ENCODE data around the gene SPEF1.
A peak's percentile ranks its signal among the peaks of the same experiment; 100 is the strongest.
"Not testable (repeated sequence)": the region's sequence is repeated elsewhere in the genome, so short reads cannot be mapped to it uniquely, and the experiment has no call there.

SPEF1 gene, protein sequence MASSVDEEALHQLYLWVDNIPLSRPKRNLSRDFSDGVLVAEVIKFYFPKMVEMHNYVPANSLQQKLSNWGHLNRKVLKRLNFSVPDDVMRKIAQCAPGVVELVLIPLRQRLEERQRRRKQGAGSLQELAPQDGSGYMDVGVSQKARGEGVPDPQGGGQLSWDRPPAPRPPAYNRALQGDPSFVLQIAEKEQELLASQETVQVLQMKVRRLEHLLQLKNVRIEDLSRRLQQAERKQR

GRCh38 chr20:3781153-3781910, at the start of gene SPEF1:
SPEF1 (minus strand) TSS chr20:3781448; CDS start chr20:3781287, 161 bp downstream.
- peak; percentile 46 for DNase-seq
- peak; percentile 44 for ATAC-seq

GRCh38 chr20:3829891-3830290, 48.6 kb upstream of the SPEF1 start:
- not testable (repeated sequence) for DNase-seq, ATAC-seq

- DNase-seq (no peak), ATAC-seq (no peak)
Observed at GRCh38 chr20:3828798-3829197, 47.5 kb upstream of the SPEF1 start.

DNA sequence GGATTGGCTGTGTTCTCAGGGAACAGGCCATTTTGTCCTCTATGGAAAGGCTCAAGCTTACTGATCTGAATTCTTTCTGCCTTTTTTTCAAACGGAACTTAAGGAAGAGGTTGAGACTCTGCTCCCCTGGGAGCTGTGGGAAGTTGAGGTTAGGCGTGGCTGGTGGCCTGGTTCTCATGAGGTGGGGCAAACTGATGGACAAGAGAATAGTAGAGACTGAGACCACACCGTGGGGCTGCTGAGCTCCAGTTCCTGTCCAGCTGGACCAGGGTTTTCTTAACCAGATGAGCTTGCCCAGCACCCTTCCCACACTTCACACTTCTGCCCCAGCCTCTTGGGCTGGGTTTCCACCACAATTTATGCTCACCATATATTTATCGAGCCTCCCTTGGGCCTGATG, 45.2 kb upstream of the SPEF1 start:
- no peak for ATAC-seq
- DNase-seq: no peak

DNA sequence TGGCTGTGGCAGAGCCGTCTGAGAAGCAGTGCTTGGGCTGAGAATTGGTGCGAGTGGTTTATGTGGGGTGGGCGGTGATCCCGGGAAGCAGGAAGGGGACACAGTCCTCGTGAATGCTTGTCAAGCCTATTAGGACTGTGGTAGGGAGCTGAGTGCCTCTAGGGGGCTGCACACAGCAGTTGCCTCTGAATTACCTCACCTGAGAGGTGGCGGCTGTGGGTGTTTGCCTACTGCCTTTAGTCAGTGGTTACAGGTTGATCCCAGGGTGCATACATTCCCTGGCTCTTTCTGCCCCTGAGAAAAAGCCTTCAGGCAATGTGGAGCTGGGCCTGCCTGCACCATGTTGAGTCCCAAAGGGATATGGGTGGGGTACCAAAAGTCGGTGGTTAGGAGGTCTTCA, 44.3 kb upstream of the SPEF1 start:
- ATAC-seq (no peak), DNase-seq (no peak)

DNA sequence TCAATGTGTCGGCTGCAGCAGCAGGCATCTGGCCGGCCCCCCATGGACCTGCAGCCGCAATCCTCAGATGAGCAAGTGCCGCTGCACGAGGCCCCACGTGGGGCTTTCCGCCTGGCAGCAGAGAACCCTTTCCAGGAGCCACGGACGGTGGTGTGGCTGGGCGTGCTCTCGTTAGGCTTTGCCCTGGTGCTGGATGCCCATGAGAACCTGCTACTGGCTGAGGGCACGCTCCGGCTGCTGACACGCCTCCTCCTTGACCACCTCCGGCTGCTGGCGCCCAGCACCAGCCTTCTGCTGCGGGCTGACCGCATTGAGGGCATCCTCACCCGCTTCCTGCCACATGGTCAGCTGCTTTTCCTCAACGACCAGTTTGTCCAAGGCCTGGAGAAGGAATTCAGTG, 42.6 kb upstream of the SPEF1 start:
- DNase-seq (no peak), ATAC-seq (no peak)

DNA sequence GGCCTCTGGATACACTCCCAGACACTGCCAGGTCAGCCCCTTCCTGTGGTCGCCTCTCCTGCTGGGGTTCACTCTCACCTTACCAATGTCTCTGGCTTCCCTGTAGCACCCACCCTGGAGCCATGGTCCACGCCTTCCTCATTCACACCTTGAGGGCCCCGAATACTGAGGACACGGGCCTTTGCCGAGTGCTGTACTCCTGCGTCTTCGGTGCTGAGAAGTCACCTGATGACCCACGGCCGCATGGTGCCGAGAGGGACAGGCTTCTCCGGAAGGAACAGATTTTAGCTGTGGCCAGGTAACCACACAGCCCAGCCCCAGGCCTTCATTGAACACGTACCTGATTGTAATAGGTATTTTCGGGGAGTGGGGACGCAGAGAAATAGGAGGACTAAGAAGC, 40.7 kb upstream of the SPEF1 start:
- ATAC-seq: no peak
- DNase-seq: no peak

DNA sequence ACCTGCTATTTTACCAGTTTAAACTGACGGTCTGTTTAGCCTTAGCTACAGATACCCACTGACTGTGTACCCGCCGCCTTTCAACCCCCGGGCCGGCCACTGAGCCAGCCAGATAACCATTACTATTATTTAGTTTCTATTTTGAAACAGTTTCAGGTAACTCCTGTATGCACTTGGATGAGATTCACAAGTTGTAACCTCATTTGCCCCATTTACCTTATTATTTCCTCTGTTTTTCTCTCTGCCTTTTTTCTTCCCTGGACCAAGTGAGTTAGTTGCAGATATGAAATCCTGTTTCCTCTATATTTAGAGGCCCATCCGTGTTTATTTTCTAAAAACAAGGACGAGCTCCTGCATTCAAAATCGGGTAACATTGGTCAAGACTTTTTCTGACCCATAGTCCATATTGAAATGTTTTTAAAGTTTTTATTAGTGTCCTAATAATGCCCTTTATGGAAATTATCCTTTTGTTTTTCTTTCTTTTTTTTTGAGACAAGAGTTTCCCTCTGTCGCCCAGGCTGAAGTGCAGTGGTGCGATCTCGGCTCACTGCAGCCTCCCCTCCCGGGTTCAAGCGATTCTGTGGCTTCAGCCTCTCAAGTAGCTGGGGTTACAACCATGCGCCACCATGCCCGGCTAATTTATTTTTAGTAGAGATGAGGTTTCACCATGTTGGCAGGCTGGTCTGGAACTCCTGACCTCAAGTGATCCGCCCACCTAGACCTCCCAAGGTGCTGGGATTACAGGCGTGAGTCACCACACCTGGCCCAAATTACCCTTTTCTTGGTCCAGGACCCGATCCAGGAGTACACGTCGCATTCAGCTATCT, 39.9 kb upstream of the SPEF1 start:
- DNase-seq (no peak), ATAC-seq (no peak)

DNA sequence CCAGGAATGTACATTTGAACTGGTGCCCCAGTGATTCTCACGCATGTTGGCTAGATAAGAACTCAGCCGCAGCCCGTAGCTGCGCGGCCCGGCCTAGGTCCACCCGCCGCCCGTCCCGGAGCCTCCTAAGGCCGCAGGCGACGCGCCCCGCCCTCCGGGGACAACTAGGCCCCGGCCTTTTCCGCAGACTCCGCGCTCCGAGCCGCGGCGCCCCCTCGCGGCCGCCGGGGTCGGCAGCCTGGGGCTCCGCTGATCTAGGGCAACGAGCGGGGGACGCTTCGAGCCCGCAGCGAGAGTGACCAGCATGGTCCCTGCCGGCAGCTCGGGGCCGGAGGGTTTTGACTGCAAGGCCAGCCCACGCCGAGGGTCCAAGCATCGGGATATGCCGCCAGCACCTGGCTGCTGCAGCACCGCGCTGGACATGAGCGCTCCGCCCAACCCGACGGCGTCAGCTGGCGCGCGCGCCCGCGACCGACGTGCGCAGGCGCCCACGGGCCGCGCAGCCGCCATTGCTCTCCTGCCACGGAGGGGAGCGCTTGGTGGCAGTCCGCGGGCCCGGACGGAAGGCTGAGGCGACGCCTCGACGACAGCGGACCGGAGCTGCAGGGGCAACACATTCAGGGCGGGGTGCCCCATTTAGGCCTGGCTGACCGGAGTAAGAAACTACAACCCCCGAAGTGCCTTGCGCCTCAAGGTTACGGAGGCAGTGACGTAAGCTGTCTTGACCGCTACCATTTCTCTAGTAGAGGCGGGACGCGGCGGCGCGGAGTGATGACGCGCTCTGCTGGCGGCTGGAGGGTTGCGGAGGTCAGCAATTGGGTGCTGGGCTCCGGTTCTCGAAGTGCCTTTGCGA, 39.0 kb upstream of the SPEF1 start, which contains the start of gene AP5S1:
Gene AP5S1, plus strand, starts transcription at position 500 of the 853 bp plus-strand sequence. CDS start 1,571 bp downstream, outside the sequence.
- DNase-seq (peak; percentile 96), ATAC-seq (peak; percentile 87)

- ATAC-seq (no peak), DNase-seq (no peak)
Observed at GRCh38 chr20:3819411-3820047, 38.3 kb upstream of the SPEF1 start.

- no peak for ATAC-seq
- DNase-seq: no peak
Observed at GRCh38 chr20:3818155-3819151, 37.2 kb upstream of the SPEF1 start.

- ATAC-seq (no peak), DNase-seq (no peak)
Observed at GRCh38 chr20:3815703-3816315, 34.6 kb upstream of the SPEF1 start.

DNA sequence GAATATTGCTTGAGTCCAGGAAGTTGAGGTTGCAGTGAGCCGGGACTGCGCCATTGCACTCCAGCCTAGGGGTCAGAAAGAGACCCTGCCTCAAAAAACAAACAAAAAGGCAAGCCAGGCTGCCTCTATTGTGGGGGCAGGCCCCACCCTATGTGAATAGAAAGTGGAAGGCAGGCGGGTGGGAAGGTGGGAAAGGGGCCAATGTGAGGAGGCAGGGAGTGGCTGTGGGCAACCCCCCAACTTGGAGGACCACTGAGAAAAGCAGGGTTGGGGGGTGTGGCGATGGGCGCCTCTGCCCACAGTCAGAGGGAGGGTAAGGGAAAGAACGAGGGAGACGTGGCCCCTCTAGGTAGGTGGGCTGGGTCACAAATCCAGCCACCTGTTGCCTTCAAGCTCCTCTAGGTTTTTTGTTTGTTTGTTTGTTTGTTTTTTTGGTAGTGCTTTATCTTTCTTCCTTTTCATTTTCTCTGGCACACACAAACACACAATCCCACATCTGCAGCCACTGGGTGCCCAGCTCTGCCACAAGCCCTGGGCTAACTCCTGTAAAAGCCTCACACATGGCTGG, 33.8 kb upstream of the SPEF1 start:
- no peak for ATAC-seq
- no peak for DNase-seq

GRCh38 chr20:3813848-3814581, 32.8 kb upstream of the SPEF1 start:
- ATAC-seq (peak; percentile 29), DNase-seq (no peak)

DNA sequence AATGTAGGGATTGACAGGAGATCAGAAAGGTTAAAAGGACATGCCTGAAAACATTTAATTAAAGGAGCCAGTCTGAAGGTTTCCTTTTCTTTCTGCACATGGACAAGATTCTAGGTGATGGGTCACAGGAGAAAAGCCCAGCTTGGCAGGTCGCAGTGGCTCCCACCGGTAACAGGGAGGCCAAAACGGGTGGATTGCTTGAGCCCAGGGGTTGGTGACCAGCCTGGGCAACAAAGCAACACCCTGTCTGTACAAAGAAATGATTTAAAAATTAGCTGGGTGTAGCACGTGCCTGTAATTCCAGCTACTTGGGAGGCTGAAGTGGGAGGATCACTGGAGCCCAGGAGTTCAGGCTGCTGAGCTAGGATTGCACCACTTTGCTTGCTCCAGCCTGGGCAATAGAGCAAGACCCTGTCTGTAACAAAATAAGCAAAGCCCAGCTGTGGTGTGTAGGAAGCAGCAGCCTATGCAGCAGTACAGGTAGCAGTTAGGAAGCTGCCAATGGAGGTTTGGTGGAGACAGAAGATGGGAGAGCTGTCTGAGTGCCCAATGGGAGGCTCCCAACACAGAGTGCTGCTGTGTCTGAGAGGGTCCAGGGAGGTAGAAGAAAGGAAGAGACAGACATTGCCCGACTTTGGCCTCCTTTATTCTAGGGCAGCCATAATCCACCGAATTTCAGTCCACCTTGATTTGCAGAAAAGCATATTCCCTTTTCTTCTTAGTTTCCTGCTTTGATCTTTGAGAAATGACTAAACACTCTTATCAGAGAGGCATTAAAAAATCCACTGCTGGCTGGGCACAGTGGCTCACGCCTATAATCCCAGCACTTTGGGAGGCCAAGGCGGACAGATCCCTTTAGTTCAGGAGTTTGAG, 32.0 kb upstream of the SPEF1 start:
- ATAC-seq (no peak), DNase-seq (no peak)

GRCh38 chr20:3812259-3812681, 31.0 kb upstream of the SPEF1 start:
- no peak for DNase-seq
- ATAC-seq: no peak

DNA sequence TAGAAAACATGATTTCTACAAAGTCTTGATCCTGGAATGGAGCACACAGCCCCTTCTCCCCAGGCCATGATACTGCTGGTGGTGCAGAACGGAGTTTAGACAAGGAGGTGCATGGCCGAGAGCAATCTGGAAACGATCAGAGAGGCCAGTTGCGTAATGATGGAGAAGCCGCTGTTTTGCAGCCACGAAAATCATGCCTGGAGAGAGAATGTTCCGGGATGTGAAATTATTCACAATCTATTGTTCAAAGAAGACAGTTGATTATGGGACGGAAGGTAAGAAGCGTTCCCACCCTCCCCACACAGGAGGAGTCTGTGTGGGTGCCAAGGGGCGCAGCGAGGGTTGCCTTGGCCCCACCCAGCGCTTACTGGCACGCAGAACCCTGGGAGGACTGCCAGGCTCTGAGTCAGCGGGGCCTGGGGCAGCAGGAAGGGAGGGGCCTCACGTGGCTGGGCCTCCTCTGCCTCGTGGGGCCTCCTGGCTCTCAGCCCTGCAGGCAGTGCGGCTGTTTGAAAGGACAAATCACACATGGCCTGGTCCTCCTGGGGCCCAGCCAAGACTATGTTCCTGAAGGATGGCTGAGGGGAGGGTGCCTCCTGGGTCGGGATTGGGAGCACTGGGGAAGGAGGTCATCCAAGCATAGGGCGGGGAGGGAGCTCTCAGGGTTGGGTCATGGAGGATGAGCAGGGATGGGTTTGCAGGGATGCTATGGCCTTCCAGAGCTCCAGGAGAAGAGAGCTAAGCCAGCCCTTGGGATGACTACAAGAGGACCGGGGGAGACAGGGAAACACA, 30.4 kb upstream of the SPEF1 start:
- peak; percentile 93 for ATAC-seq

More for the DNA sequence above, 30.4 kb upstream of the SPEF1 start:
- peak; percentile 91 for DNase-seq
